ENCODE measurements around the gene MIA.

- TF ChIP-seq, protein P1, sequence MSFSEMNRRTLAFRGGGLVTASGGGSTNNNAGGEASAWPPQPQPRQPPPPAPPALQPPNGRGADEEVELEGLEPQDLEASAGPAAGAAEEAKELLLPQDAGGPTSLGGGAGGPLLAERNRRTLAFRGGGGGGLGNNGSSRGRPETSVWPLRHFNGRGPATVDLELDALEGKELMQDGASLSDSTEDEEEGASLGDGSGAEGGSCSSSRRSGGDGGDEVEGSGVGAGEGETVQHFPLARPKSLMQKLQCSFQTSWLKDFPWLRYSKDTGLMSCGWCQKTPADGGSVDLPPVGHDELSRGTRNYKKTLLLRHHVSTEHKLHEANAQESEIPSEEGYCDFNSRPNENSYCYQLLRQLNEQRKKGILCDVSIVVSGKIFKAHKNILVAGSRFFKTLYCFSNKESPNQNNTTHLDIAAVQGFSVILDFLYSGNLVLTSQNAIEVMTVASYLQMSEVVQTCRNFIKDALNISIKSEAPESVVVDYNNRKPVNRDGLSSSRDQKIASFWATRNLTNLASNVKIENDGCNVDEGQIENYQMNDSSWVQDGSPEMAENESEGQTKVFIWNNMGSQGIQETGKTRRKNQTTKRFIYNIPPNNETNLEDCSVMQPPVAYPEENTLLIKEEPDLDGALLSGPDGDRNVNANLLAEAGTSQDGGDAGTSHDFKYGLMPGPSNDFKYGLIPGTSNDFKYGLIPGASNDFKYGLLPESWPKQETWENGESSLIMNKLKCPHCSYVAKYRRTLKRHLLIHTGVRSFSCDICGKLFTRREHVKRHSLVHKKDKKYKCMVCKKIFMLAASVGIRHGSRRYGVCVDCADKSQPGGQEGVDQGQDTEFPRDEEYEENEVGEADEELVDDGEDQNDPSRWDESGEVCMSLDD (tag by site-specific recombination; IDR thresholded peaks at IDR 0.05), result no peak
- TF ChIP-seq ZNF404 (tag by site-specific recombination; IDR thresholded peaks at IDR 0.05), result no peak
- TF ChIP-seq ZNF707 (tag by site-specific recombination; IDR thresholded peaks at IDR 0.05), result no peak
- no peak for TF ChIP-seq CTCF (tag by site-specific recombination; IDR thresholded peaks at IDR 0.05)
- TF ChIP-seq ZNF121 (tag by site-specific recombination; IDR thresholded peaks at IDR 0.05), result no peak
- TF ChIP-seq ZBTB17 (tag by site-specific recombination; IDR thresholded peaks at IDR 0.05), result no peak
- no peak for TF ChIP-seq KLF9 (tag by site-specific recombination; IDR thresholded peaks at IDR 0.05; ENCODE audit: low read depth)
- TF ChIP-seq SETDB1 (IDR thresholded peaks at IDR 0.05; ENCODE audit: insufficient read length, low read length), result no peak
- no peak for TF ChIP-seq ZBTB8A (tag by site-specific recombination; IDR thresholded peaks at IDR 0.05)
- no peak for TF ChIP-seq YY1 (tag by site-specific recombination; IDR thresholded peaks at IDR 0.05)
- TF ChIP-seq KLF16 (tag by site-specific recombination; IDR thresholded peaks at IDR 0.05), result no peak; the same call in 1 of the 2 replicates
- TF ChIP-seq ZBTB7A (tag by site-specific recombination; IDR thresholded peaks at IDR 0.05; ENCODE audit: low read depth), result no peak
- no peak for TF ChIP-seq OVOL3 (tag by site-specific recombination; IDR thresholded peaks at IDR 0.05)
- no peak for TF ChIP-seq ZFP37 (tag by site-specific recombination; IDR thresholded peaks at IDR 0.05)
These were observed 19.5 kb upstream of the MIA start for GRCh38 chr19:40755791-40756190.
